SK-N-SH treated with all-trans-retinoic acid at 6 μM for 48 hours (cell line): ENCODE measurements around the gene PANX1.
"Not testable (repeated sequence)": the region's sequence is repeated elsewhere in the genome, so short reads cannot be mapped to it uniquely, and the experiment has no call there.

ENCODE experiments used
- ARNTL ChIP-seq: fragments of 450-650 bp; formaldehyde crosslinking; IDR thresholded peaks from 2 replicates; pipeline ENCODE4 v1.5.0; 2020; ENCODE audit warnings: low read depth, mild to moderate bottlenecking, moderate library complexity, borderline replicate concordance
- BACH2 ChIP-seq: fragments of 250-450 bp; sonication (Bioruptor Pico); IDR thresholded peaks from 2 replicates; pipeline ENCODE4 v1.9.0; 2021; ENCODE audit warnings: mild to moderate bottlenecking, borderline replicate concordance
- CSRNP3 ChIP-seq: fragments of 250-450 bp; sonication (Bioruptor Pico); IDR thresholded peaks from 2 replicates; pipeline ENCODE4 v1.5.1; 2021; ENCODE audit warnings: mild to moderate bottlenecking, moderate library complexity
- OSR1 ChIP-seq: fragments of 250-450 bp; sonication (Bioruptor Pico); IDR thresholded peaks from 2 replicates; pipeline ENCODE4 v1.8.0; 2022; ENCODE audit warnings: moderate library complexity, mild to moderate bottlenecking, inconsistent platforms
- PATZ1 ChIP-seq: fragments of 250-450 bp; sonication (Bioruptor Pico); IDR thresholded peaks from 2 replicates; pipeline ENCODE4 v1.8.0; 2020; ENCODE audit warnings: mild to moderate bottlenecking, moderate library complexity, borderline replicate concordance
- RARB ChIP-seq: fragments of 250-450 bp; sonication (Bioruptor Pico); IDR thresholded peaks from 2 replicates; pipeline ENCODE4 v1.8.0; 2021; ENCODE audit warnings: mild to moderate bottlenecking, moderate library complexity
- TCF4 ChIP-seq: fragments of 250-450 bp; sonication (Bioruptor Pico); IDR thresholded peaks from 2 replicates; pipeline ENCODE4 v1.8.0; 2021; ENCODE audit warnings: mild to moderate bottlenecking, moderate library complexity, borderline replicate concordance
- TOX ChIP-seq: fragments of 250-450 bp; sonication (Bioruptor Pico); IDR thresholded peaks from 2 replicates; pipeline ENCODE4 v1.8.0; 2021; ENCODE audit warnings: mild to moderate bottlenecking, moderate library complexity, borderline replicate concordance
- TSHZ2 ChIP-seq: fragments of 250-450 bp; sonication (Bioruptor Pico); IDR thresholded peaks from 2 replicates; pipeline ENCODE4 v1.5.0; 2020; ENCODE audit warnings: mild to moderate bottlenecking, moderate library complexity
- ZC3H10 ChIP-seq: fragments of 250-450 bp; sonication (Bioruptor Pico); IDR thresholded peaks from 2 replicates; pipeline ENCODE4 v1.5.1; 2021; ENCODE audit warnings: mild to moderate bottlenecking, moderate library complexity
- ZFP3 ChIP-seq: fragments of 250-450 bp; sonication (Bioruptor Pico); IDR thresholded peaks from 2 replicates; pipeline ENCODE4 v1.5.0; 2020; ENCODE audit warnings: mild to moderate bottlenecking, moderate library complexity
- ZFP30 ChIP-seq: fragments of 450-650 bp; formaldehyde crosslinking; IDR thresholded peaks from 2 replicates; pipeline ENCODE4 v1.5.0; 2022; ENCODE audit warnings: mild to moderate bottlenecking, moderate library complexity
- ZNF70 ChIP-seq: fragments of 450-650 bp; formaldehyde crosslinking; IDR thresholded peaks from 2 replicates; pipeline ENCODE4 v1.5.0; 2020; ENCODE audit warnings: mild to moderate bottlenecking, moderate library complexity

DNA sequence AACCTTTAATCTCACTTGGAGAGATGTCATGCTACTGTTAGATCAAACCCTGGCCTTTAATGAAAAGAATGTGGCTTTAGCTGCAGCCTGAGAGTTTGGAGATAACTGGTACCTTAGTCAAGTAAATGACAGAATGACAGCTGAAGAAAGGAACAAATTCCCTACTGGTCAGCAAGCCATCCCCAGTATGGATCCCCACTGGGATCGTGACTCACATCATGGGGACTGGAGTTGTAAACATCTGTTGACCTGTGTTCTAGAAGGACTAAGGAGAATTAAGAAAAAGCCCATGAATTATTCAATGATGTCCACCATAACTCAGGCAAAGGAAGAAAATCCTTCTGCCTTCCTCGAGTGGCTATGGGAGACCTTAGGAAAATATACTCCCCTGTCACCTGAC is 8.1 kb upstream of the PANX1 start:
- TF ChIP-seq RARB (CRISPR knock-in tag); CSRNP3 (CRISPR knock-in tag); PATZ1 (CRISPR knock-in tag); ZFP3 (CRISPR knock-in tag); ARNTL (CRISPR knock-in tag); TSHZ2; OSR1; TOX (CRISPR knock-in tag); TCF4 (CRISPR knock-in tag); ZNF70 (CRISPR knock-in tag); ZC3H10 (CRISPR knock-in tag); BACH2 (CRISPR knock-in tag); ZFP30 (CRISPR knock-in tag): not testable (repeated sequence)
